H9 (cell line): ENCODE results near the gene DSCAM. TPM values are rescaled to one million over a fixed set of nuclear protein-coding genes. Genes with fewer than 3 reads are reported as not detected.

Source experiments
- DNase-seq: peaks from one replicate; pipeline ENCODE4 v3.0.0-alpha.2; 2017
- H2AFZ ChIP-seq: one replicate; pipeline ENCODE4 v1.6.1; 2013; ENCODE audit warnings: mild to moderate bottlenecking, low read length, control low read depth, moderate library complexity
- H2AK5ac ChIP-seq: 2 replicates; pipeline ENCODE4 v1.6.1; 2013; ENCODE audit warnings: low read length, control low read depth, mixed read lengths; ENCODE audit not compliant: insufficient read length
- H2BK120ac ChIP-seq: one replicate; pipeline ENCODE4 v1.6.1; 2013; ENCODE audit warnings: low read depth, mild to moderate bottlenecking, low read length, control low read depth, inconsistent platforms; ENCODE audit not compliant: poor library complexity, severe bottlenecking
- H2BK12ac ChIP-seq: 2 replicates; pipeline ENCODE4 v1.6.1; 2013; ENCODE audit warnings: low read length, control low read depth, mixed read lengths, low read depth; ENCODE audit not compliant: insufficient read length
- H2BK15ac ChIP-seq: 2 replicates; pipeline ENCODE4 v1.6.1; 2013; ENCODE audit warnings: low read depth, low read length, control low read depth
- H2BK20ac ChIP-seq: one replicate; pipeline ENCODE4 v1.6.1; 2013; ENCODE audit warnings: low read depth, mild to moderate bottlenecking, low read length, control low read depth, inconsistent platforms; ENCODE audit not compliant: poor library complexity, severe bottlenecking
- H2BK5ac ChIP-seq: 2 replicates; pipeline ENCODE4 v1.6.1; 2013; ENCODE audit warnings: low read length, control low read depth, mixed read lengths; ENCODE audit not compliant: insufficient read length
- H3K14ac ChIP-seq: 2 replicates; pipeline ENCODE4 v1.6.1; 2013; ENCODE audit warnings: low read length, control low read depth; ENCODE audit not compliant: insufficient read depth
- H3K18ac ChIP-seq: 2 replicates; pipeline ENCODE4 v1.6.1; 2013; ENCODE audit warnings: low read depth, mild to moderate bottlenecking, mixed read lengths, low read length, control low read depth; ENCODE audit not compliant: insufficient read length
- H3K23ac ChIP-seq: 2 replicates; pipeline ENCODE4 v1.6.1; 2013; ENCODE audit warnings: low read length, control low read depth, mixed read lengths, low read depth; ENCODE audit not compliant: insufficient read length
- H3K23me2 ChIP-seq: 2 replicates; pipeline ENCODE4 v1.6.1; 2013; ENCODE audit warnings: low read depth, mild to moderate bottlenecking, mixed read lengths, low read length, control low read depth; ENCODE audit not compliant: insufficient read length, poor library complexity, severe bottlenecking
- H3K27ac ChIP-seq: 2 replicates; pipeline ENCODE4 v1.5.1; 2013; ENCODE audit warnings: low read length, control low read depth, mixed read lengths, low read depth; ENCODE audit not compliant: insufficient read length
- H3K27me3 ChIP-seq: 2 replicates; pipeline ENCODE4 v1.6.1; 2013; ENCODE audit warnings: low read length, control low read depth, inconsistent platforms; ENCODE audit not compliant: insufficient read depth
- H3K4ac ChIP-seq: 2 replicates; pipeline ENCODE4 v1.6.1; 2013; ENCODE audit warnings: low read depth, mild to moderate bottlenecking, control low read depth, inconsistent platforms, low read length, moderate library complexity
- H3K4me1 ChIP-seq: 2 replicates; pipeline ENCODE4 v1.6.1; 2013; ENCODE audit warnings: low read length, control low read depth, inconsistent platforms; ENCODE audit not compliant: insufficient read depth
- H3K4me2 ChIP-seq: 2 replicates; pipeline ENCODE4 v1.6.1; 2013; ENCODE audit warnings: low read length, control low read depth, mixed read lengths; ENCODE audit not compliant: insufficient read length, insufficient read depth
- H3K56ac ChIP-seq: 2 replicates; pipeline ENCODE4 v1.6.1; 2013; ENCODE audit warnings: low read depth, mild to moderate bottlenecking, mixed read lengths, low read length, control low read depth; ENCODE audit not compliant: insufficient read length
- H3K79me1 ChIP-seq: 2 replicates; pipeline ENCODE4 v1.6.1; 2013; ENCODE audit warnings: low read depth, mild to moderate bottlenecking, moderate library complexity, low read length, control low read depth, inconsistent platforms; ENCODE audit not compliant: insufficient read depth, poor library complexity, severe bottlenecking
- H3K79me2 ChIP-seq: 2 replicates; pipeline ENCODE4 v1.6.1; 2013; ENCODE audit warnings: low read length, control low read depth, inconsistent platforms; ENCODE audit not compliant: insufficient read depth
- H3K9ac ChIP-seq: 2 replicates; pipeline ENCODE4 v1.6.1; 2013; ENCODE audit warnings: low read length, control low read depth, mixed read lengths; ENCODE audit not compliant: insufficient read length; ENCODE audit errors: extremely low read depth
- H3K9me3 ChIP-seq: one replicate; pipeline ENCODE4 v1.6.1; 2013; ENCODE audit warnings: low read depth, low read length, inconsistent platforms; ENCODE audit not compliant: control insufficient read depth
- H3T11ph ChIP-seq: one replicate; pipeline ENCODE4 v1.6.1; 2013; ENCODE audit warnings: mild to moderate bottlenecking, low read length, control low read depth, inconsistent platforms
- H4K20me1 ChIP-seq: one replicate; pipeline ENCODE4 v1.6.1; 2013; ENCODE audit not compliant: control insufficient read depth, insufficient read length, insufficient read depth
- H4K5ac ChIP-seq: 2 replicates; pipeline ENCODE4 v1.6.1; 2013; ENCODE audit warnings: low read depth, mild to moderate bottlenecking, mixed read lengths, low read length, control low read depth; ENCODE audit not compliant: insufficient read length
- H4K8ac ChIP-seq: replicated peaks from 2 replicates; pipeline ENCODE4 v1.6.1; 2013; ENCODE audit warnings: low read length, control low read depth, mixed read lengths, low read depth; ENCODE audit not compliant: insufficient read length
- H4K91ac ChIP-seq: 2 replicates; pipeline ENCODE4 v1.6.1; 2013; ENCODE audit warnings: low read depth, mild to moderate bottlenecking, moderate library complexity, mixed read lengths, low read length, control low read depth; ENCODE audit not compliant: insufficient read length
- H3K27ac Mint-ChIP-seq, 3 experiments: 2 replicates in 2 of 3; 3 replicates in 1 of 3; pipeline ENCODE4 v1.8.0; 2020 to 2021; ENCODE audit warnings: mixed read lengths in 3 of 3, mild to moderate bottlenecking in 1 of 3, moderate library complexity in 1 of 3
- H3K27me3 Mint-ChIP-seq: 2 replicates; pipeline ENCODE4 v1.8.0; 2021; ENCODE audit warnings: low read depth, mild to moderate bottlenecking, moderate library complexity, mixed read lengths
- H3K36me3 Mint-ChIP-seq, 3 experiments: 2 replicates in 2 of 3; 3 replicates in 1 of 3; pipeline ENCODE4 v1.8.0; 2020 to 2021; ENCODE audit warnings: low read depth in 3 of 3, mixed read lengths in 3 of 3; ENCODE audit not compliant: insufficient read depth in 1 of 3
- H3K4me1 Mint-ChIP-seq, 2 experiments: 2 replicates each; pipeline ENCODE4 v1.8.0; 2020; ENCODE audit warnings: mixed read lengths in 2 of 2
- H3K4me3 Mint-ChIP-seq, 2 experiments: 2 replicates in 1 of 2; 3 replicates in 1 of 2; pipeline ENCODE4 v1.8.0; 2020 to 2021; ENCODE audit warnings: mild to moderate bottlenecking in 2 of 2, mixed read lengths in 2 of 2, moderate library complexity in 1 of 2
- H3K9me3 Mint-ChIP-seq, 2 experiments: 2 replicates in 1 of 2; 3 replicates in 1 of 2; pipeline ENCODE4 v1.8.0; 2020; ENCODE audit warnings: mild to moderate bottlenecking in 2 of 2, mixed read lengths in 2 of 2, moderate library complexity in 1 of 2
- CTCF ChIP-seq: fragments of 200-600 bp; sonication (generic); conservative IDR thresholded peaks from 3 replicates; pipeline ENCODE4 v1.8.0; 2021; ENCODE audit warnings: antibody characterized with exemption, mild to moderate bottlenecking
- WGBS: extraction: QIAGEN DNeasy Blood & Tissue Kit; methylation state at CpG from one replicate; pipeline ENCODE4 v1.1.7; 2013; ENCODE audit warnings: missing lambda C conversion rate, low lambda C conversion rate, mixed read lengths; ENCODE audit not compliant: insufficient read length; ENCODE audit errors: extremely low coverage; 5-methylcytosine and 5-hydroxymethylcytosine counted together
- total RNA-seq: library from RNA; stranded (reverse); gene quantifications from 2 replicates; pipeline ENCODE4 v1.2.1, GENCODE V29; 2021

DSCAM gene
- total RNA-seq, 1 experiment from 2014 or later, result 0.17 TPM

DNA sequence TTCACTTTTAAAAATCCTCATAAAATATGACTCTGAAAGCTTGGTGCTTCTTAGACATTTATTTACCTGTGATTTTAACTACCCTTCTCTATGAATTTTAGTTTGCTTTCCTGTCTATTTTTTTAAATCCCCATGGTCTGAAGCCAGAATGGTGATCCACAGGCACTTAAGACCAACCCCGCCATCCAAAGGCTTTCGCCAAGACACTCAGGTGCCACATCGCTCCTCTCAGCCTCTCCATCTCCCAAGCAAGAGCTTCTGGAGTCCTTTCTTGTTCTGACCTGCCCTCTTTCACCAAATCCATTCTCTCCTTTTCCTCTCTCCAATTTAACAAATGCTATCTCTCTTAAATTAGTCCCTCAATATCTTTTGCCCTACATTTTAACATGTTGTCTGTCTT is 515.2 kb downstream of the DSCAM start:
- H4K8ac ChIP-seq, result no peak overlapping the region
- whole genome bisulfite sequencing, result no CpG with 5 or more reads among the region's 3 CpGs
- no peaks in the 10 kb centered on the region for H3K4me1 ChIP-seq
- no peaks in the 10 kb centered on the region for H3K23me2 ChIP-seq
- Mint-ChIP-seq H3K27ac (peak overlapping the region in 2 of 3 experiments; percentile 2 to 19; a peak in 1 of 7 replicates), H3K9me3 (peaks cover 5 to 13% of the 10 kb centered on the region in 2 experiments; a peak in 3 of 5 replicates), H3K27me3 (peaks cover 24% of the 10 kb centered on the region), H3K4me1 (peaks cover 28 to 29% of the 10 kb centered on the region in 2 experiments), H3K4me3 (no peak overlapping the region), H3K36me3 (peaks cover 0 to 5% (median 0%) of the 10 kb centered on the region in 3 experiments; a peak in 1 of 7 replicates)
- no peak overlapping the region for H4K91ac ChIP-seq
- no peak overlapping the region for H3K4me2 ChIP-seq
- H3K9me3 ChIP-seq, result no peaks in the 10 kb centered on the region
- no peak overlapping the region for H2BK5ac ChIP-seq
- H3K4ac ChIP-seq, result no peak overlapping the region
- no peak overlapping the region for H3K9ac ChIP-seq
- no peak overlapping the region for H4K5ac ChIP-seq
- no peak overlapping the region for H2AK5ac ChIP-seq
- no peak overlapping the region for H3K23ac ChIP-seq
- H2BK12ac ChIP-seq, result no peak overlapping the region
- H2AFZ ChIP-seq, result no peak overlapping the region
- H4K20me1 ChIP-seq, result no peaks in the 10 kb centered on the region
- H2BK120ac ChIP-seq, result no peak overlapping the region
- H3K79me1 ChIP-seq, result no peaks in the 10 kb centered on the region
- no peaks in the 10 kb centered on the region for H3K79me2 ChIP-seq
- peaks cover 2% of the 10 kb centered on the region; the same call in 1 of the 2 replicates for H3K27me3 ChIP-seq
- no peak for DNase-seq
- H3T11ph ChIP-seq, result no peak overlapping the region
- TF ChIP-seq CTCF, result no peak
- no peak overlapping the region for H3K27ac ChIP-seq
- H3K18ac ChIP-seq, result no peak overlapping the region
- H2BK20ac ChIP-seq, result no peak overlapping the region
- H3K56ac ChIP-seq, result no peak overlapping the region
- no peak overlapping the region for H2BK15ac ChIP-seq
- H3K14ac ChIP-seq, result no peak overlapping the region
